ENCODE measurements around the gene CAB39L. TPM values are rescaled to one million over a fixed set of nuclear protein-coding genes. Genes with fewer than 3 reads are reported as not detected.

The CAB39L gene
- total and polyA plus RNA-seq, 2 of the 13 experiments (the other 11 are each of a cell fraction or from before 2014, with no cell fraction given), result 3.1 to 6.1 TPM

DNA sequence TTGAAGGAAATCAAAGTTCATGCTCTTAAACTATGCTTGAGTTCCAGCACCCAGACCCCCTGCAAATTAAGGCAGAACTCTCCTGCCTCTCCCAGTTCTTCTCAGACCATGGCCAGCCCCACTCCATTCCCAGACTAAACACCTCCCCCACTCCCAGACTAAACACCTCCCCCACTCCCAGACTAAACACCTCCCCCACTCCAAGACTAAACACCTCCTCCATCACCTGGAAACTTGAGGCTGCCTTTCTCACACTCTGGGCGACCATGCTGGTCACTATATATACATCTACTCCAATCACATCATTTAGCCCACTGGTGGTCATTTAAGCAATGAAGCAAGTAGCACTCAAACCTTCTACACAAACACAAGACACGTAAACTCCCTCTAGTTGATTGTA, 57.2 kb downstream of the CAB39L start:
- H3K4me3 ChIP-seq (replicated peaks in 1 of 3; ENCODE audit: insufficient read depth in 1 of 3, low read depth in 2 of 3, low read length in 3 of 3), result no peak overlapping the region
- in situ Hi-C loops (cut with HindIII; ENCODE audit: extremely low pct_ligation_motif_present, low pct_unique_long_range_greater_than_20kb), result no loop called here
- H3K4me2 ChIP-seq (ENCODE audit: low read depth, low read length), result no peak overlapping the region
- no peaks in the 10 kb centered on the region for H3K27me3 ChIP-seq (ENCODE audit: control insufficient read depth in 1 of 2, insufficient read depth in 2 of 2, low read length in 2 of 2)
- WGBS (ENCODE audit: low lambda C conversion rate), result 74% methylated on average over 2 of the region's 2 CpGs
- no peaks in the 10 kb centered on the region for H3K9me3 ChIP-seq (ENCODE audit: low read length)
- intact Hi-C loops (cut with micrococcal nuclease; ENCODE audit: unreplicated experiment), result no loop called here
- CTCF ChIA-PET (ENCODE audit: low intra/inter-chr PET ratio, low total read pairs), result no interaction called here
- BruUV-seq (replicated peaks), result no TSS peak
- H2AFZ ChIP-seq (ENCODE audit: low read length), result no peak overlapping the region
- H3K4me1 ChIP-seq (ENCODE audit: insufficient read depth, low read length), result no peaks in the 10 kb centered on the region
- H3K9ac ChIP-seq (ENCODE audit: insufficient read depth, low read depth, low read length), result no peak overlapping the region
- no peaks in the 10 kb centered on the region for H4K20me1 ChIP-seq (ENCODE audit: insufficient read depth, low read length)
- H3K36me3 ChIP-seq (replicated peaks in 1 of 2; ENCODE audit: control insufficient read depth in 1 of 2, insufficient read depth in 2 of 2, low read length in 2 of 2), result no peaks in the 10 kb centered on the region
- H3K27ac ChIP-seq (ENCODE audit: extremely low read length, insufficient read depth, low read length), result no peak overlapping the region
- POLR2A ChIA-PET, result no interaction called here
- ATAC-seq (no peak), DNase-seq (ENCODE audit: low spot score) (no peak), FAIRE-seq (no peak)
- no peaks in the 10 kb centered on the region for H3K79me2 ChIP-seq (ENCODE audit: insufficient read depth, low read length)
- TF ChIP-seq, protein P1, sequence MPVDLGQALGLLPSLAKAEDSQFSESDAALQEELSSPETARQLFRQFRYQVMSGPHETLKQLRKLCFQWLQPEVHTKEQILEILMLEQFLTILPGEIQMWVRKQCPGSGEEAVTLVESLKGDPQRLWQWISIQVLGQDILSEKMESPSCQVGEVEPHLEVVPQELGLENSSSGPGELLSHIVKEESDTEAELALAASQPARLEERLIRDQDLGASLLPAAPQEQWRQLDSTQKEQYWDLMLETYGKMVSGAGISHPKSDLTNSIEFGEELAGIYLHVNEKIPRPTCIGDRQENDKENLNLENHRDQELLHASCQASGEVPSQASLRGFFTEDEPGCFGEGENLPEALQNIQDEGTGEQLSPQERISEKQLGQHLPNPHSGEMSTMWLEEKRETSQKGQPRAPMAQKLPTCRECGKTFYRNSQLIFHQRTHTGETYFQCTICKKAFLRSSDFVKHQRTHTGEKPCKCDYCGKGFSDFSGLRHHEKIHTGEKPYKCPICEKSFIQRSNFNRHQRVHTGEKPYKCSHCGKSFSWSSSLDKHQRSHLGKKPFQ (CRISPR knock-in tag; IDR thresholded peaks at IDR 0.05; ENCODE audit: insufficient replicate concordance), result no peak
- TF ChIP-seq HDAC1 (CRISPR knock-in tag; IDR thresholded peaks at IDR 0.05) (no peak), SRF (IDR thresholded peaks at IDR 0.05; ENCODE audit: low read depth, low read length) (no peak), ZNF24 (IDR thresholded peaks at IDR 0.05) (no peak), HOXD1 (CRISPR knock-in tag; IDR thresholded peaks at IDR 0.05) (no peak), SRSF9 (IDR thresholded peaks at IDR 0.05; ENCODE audit: borderline replicate concordance, insufficient read depth, low read depth, low read length, poor library complexity, severe bottlenecking) (no peak), FOXJ3 (CRISPR knock-in tag; IDR thresholded peaks at IDR 0.05; ENCODE audit: borderline replicate concordance) (no peak), ATM (IDR thresholded peaks at IDR 0.05; ENCODE audit: borderline replicate concordance) (no peak), ZNF136 (CRISPR knock-in tag; IDR thresholded peaks at IDR 0.05; ENCODE audit: low read depth) (no peak), ZBTB3 (CRISPR knock-in tag; IDR thresholded peaks at IDR 0.05; ENCODE audit: borderline replicate concordance, low read depth) (no peak), MYC (CRISPR knock-in tag; IDR thresholded peaks at IDR 0.05; ENCODE audit: borderline replicate concordance) (no peak), RXRB (CRISPR knock-in tag; IDR thresholded peaks at IDR 0.05; ENCODE audit: borderline replicate concordance) (no peak), PHF20 (CRISPR knock-in tag; IDR thresholded peaks at IDR 0.05) (no peak)
- TF ChIP-seq, protein P2, sequence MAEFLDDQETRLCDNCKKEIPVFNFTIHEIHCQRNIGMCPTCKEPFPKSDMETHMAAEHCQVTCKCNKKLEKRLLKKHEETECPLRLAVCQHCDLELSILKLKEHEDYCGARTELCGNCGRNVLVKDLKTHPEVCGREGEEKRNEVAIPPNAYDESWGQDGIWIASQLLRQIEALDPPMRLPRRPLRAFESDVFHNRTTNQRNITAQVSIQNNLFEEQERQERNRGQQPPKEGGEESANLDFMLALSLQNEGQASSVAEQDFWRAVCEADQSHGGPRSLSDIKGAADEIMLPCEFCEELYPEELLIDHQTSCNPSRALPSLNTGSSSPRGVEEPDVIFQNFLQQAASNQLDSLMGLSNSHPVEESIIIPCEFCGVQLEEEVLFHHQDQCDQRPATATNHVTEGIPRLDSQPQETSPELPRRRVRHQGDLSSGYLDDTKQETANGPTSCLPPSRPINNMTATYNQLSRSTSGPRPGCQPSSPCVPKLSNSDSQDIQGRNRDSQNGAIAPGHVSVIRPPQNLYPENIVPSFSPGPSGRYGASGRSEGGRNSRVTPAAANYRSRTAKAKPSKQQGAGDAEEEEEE (CRISPR knock-in tag; IDR thresholded peaks at IDR 0.05; ENCODE audit: borderline replicate concordance), result no peak
- TF ChIP-seq, protein P3, sequence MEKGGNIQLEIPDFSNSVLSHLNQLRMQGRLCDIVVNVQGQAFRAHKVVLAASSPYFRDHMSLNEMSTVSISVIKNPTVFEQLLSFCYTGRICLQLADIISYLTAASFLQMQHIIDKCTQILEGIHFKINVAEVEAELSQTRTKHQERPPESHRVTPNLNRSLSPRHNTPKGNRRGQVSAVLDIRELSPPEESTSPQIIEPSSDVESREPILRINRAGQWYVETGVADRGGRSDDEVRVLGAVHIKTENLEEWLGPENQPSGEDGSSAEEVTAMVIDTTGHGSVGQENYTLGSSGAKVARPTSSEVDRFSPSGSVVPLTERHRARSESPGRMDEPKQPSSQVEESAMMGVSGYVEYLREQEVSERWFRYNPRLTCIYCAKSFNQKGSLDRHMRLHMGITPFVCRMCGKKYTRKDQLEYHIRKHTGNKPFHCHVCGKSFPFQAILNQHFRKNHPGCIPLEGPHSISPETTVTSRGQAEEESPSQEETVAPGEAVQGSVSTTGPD (CRISPR knock-in tag; IDR thresholded peaks at IDR 0.05), result no peak
- TF ChIP-seq, protein P4, sequence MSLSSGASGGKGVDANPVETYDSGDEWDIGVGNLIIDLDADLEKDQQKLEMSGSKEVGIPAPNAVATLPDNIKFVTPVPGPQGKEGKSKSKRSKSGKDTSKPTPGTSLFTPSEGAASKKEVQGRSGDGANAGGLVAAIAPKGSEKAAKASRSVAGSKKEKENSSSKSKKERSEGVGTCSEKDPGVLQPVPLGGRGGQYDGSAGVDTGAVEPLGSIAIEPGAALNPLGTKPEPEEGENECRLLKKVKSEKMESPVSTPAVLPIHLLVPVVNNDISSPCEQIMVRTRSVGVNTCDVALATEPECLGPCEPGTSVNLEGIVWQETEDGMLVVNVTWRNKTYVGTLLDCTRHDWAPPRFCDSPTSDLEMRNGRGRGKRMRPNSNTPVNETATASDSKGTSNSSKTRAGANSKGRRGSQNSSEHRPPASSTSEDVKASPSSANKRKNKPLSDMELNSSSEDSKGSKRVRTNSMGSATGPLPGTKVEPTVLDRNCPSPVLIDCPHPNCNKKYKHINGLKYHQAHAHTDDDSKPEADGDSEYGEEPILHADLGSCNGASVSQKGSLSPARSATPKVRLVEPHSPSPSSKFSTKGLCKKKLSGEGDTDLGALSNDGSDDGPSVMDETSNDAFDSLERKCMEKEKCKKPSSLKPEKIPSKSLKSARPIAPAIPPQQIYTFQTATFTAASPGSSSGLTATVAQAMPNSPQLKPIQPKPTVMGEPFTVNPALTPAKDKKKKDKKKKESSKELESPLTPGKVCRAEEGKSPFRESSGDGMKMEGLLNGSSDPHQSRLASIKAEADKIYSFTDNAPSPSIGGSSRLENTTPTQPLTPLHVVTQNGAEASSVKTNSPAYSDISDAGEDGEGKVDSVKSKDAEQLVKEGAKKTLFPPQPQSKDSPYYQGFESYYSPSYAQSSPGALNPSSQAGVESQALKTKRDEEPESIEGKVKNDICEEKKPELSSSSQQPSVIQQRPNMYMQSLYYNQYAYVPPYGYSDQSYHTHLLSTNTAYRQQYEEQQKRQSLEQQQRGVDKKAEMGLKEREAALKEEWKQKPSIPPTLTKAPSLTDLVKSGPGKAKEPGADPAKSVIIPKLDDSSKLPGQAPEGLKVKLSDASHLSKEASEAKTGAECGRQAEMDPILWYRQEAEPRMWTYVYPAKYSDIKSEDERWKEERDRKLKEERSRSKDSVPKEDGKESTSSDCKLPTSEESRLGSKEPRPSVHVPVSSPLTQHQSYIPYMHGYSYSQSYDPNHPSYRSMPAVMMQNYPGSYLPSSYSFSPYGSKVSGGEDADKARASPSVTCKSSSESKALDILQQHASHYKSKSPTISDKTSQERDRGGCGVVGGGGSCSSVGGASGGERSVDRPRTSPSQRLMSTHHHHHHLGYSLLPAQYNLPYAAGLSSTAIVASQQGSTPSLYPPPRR (CRISPR knock-in tag; IDR thresholded peaks at IDR 0.05; ENCODE audit: borderline replicate concordance), result no peak

Data from HepG2 (cell line).